Thyroid gland (tissue), 4 donors: Measurements from ENCODE around the gene HDC. TPM values are rescaled to one million over a fixed set of nuclear protein-coding genes. Genes with fewer than 3 reads are reported as not detected.

Experiments
- DNase-seq, 2 donors: peaks; one replicate each; pipeline ENCODE4 v3.0.0-alpha.2; 2019
- H3K27ac ChIP-seq, 3 donors: fragments of 200-600 bp; sonication (generic); 1 replicate in 2 of 3; 2 replicates in 1 of 3; pipeline ENCODE4 v1.5.1; 2016 to 2019; ENCODE audit warnings: mild to moderate bottlenecking in 1 of 3, moderate library complexity in 1 of 3
- H3K27me3 ChIP-seq: fragments of 200-600 bp; sonication (generic); one replicate; pipeline ENCODE4 v1.5.1; 2019
- H3K36me3 ChIP-seq, 2 donors: fragments of 200-600 bp; sonication (generic); one replicate each; pipeline ENCODE4 v1.5.1; 2016 to 2019
- H3K4me1 ChIP-seq, 2 donors: fragments of 200-600 bp; sonication (generic); one replicate each; pipeline ENCODE4 v1.5.1; 2017 to 2019
- H3K4me3 ChIP-seq, 3 donors: fragments of 200-600 bp; sonication (generic); replicated peaks in 1 of 3; 1 replicate in 2 of 3; 2 replicates in 1 of 3; pipeline ENCODE4 v1.5.1; 2016; ENCODE audit warnings: mild to moderate bottlenecking in 1 of 3
- H3K9me3 ChIP-seq: fragments of 200-600 bp; sonication (generic); one replicate; pipeline ENCODE4 v1.5.1; 2017
- CTCF ChIP-seq, 6 experiments: fragments of 200-600 bp in 3 of 6; fragments of 450-650 bp in 3 of 6; sonication (generic) in 3 of 6; IDR thresholded peaks; one replicate each; pipeline ENCODE4 v1.5.1; 2016 to 2019; ENCODE audit warnings: antibody characterized with exemption in 6 of 6, mild to moderate bottlenecking in 2 of 6, inconsistent platforms in 1 of 6, moderate library complexity in 1 of 6
- POLR2A ChIP-seq, 2 donors: fragments of 450-650 bp; IDR thresholded peaks; one replicate each; pipeline ENCODE4 v1.6.1; 2017; ENCODE audit warnings: antibody characterized with exemption in 2 of 2, mild to moderate bottlenecking in 2 of 2, moderate library complexity in 1 of 2
- WGBS, 2 donors: methylation state at CpG; one replicate each; pipeline ENCODE4 v1.1.5; 2017; 5-methylcytosine and 5-hydroxymethylcytosine counted together
- intact Hi-C: fragments of 100-400 bp; cut with DNase I; formaldehyde crosslinking; loops from one replicate; pipeline ENCODE4 v1.15.1; 2023
- small RNA-seq: library from RNA; depleted of rRNA; stranded (forward); fragments of <200 nt; gene quantifications from one replicate; pipeline ENCODE3, GENCODE V24; 2016
- total RNA-seq, 4 donors: library from RNA; depleted of rRNA; stranded (reverse); fragments of >200 nt; gene quantifications; one replicate each; pipeline ENCODE4 v1.2.3, GENCODE V29; 2016

The HDC gene
- total RNA-seq, 4 donors from 2014 or later = 0.45 TPM; not detected in 3

GRCh38 chr15:50192164-50192563 is 73.4 kb downstream of the HDC start:
- H3K27ac ChIP-seq = no peak overlapping the region
- H3K36me3 ChIP-seq = no peaks in the 10 kb centered on the region
- H3K4me3 ChIP-seq = no peak overlapping the region
- DNase-seq = no peak
- TF ChIP-seq CTCF (IDR thresholded peaks at IDR 0.05) = no peak
- TF ChIP-seq POLR2A (IDR thresholded peaks at IDR 0.05) = no peak
- intact Hi-C loops = no loop called here
- H3K4me1 ChIP-seq = no peaks in the 10 kb centered on the region
- 95 to 100% methylated on average over 1 of the region's 1 CpG for WGBS, 2 donors
- no peaks in the 10 kb centered on the region for H3K27me3 ChIP-seq
- H3K9me3 ChIP-seq = no peaks in the 10 kb centered on the region

Small RNA genes lying within 50 kb of the gene (small RNA-seq; reads per million reads assigned to genes)
- not detected for gene RF00019

Other genes starting within 250 kb of the HDC start
- 10 to 100 TPM in 1 of 4 donors, 1 to 10 TPM in 3; 5.2 to 24.3 (median 7.6) TPM for gene ATP8B4, start 146.5 kb downstream of the HDC start, total RNA-seq
- 10 to 100 TPM in 1 of 4 donors, 1 to 10 TPM in 3; 1.1 to 10.3 (median 6.6) TPM for gene SLC27A2, start 83.5 kb downstream of the HDC start, total RNA-seq
- 10 to 100 TPM; 22.2 to 30.0 (median 27.3) TPM for gene GABPB1, start 89.5 kb upstream of the HDC start, total RNA-seq
- gene USP8, start 158.7 kb upstream of the HDC start, total RNA-seq = 10 to 100 TPM; 62.8 to 89.6 (median 87.9) TPM